Smooth muscle cell of the brain vasculature (primary cell): ENCODE measurements around the gene MSI2.

ENCODE experiments used
- DNase-seq: peaks from one replicate; pipeline ENCODE4 v3.0.0-alpha.2; 2012; ENCODE audit warnings: low read depth, low spot score

The MSI2 gene

DNA sequence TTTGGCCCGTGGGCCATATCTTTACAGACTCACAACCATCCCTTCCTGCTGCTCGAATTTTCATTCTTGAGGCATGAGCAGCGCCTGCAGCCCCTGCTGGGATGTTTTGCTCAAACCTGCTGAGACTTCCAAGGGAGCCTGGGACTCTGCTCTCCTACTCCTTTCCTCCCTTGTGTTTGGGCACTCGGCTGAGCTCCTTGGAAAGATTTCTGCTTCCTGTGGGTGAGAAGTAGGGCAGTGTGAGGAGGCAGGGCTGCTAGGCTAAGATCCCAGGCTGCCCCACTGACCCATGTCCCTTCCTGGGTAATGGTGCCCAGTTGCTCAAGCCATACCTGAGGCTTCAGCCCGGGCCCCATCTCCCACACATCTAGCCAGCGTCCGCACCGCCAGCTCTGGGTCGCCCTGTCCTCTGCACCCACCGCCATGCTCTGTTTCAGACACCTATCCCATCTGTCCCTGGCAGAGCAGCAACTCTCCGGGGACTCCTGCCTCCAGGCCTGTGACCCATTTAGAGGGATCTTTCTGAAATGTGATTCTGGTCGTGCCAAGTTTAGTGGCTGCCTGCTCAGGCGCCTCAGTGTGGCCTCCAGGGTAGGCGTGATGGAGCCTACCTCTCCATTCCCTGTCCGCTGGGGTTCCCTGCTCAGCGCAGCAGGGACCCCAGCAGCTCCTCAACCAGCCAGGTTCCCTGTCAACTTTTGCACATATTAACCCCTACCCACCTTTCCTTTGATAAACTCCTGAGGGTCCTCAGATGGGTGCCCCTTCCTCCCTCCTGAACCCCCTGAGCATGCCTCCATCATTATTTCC, 298.7 kb downstream of the MSI2 start:
- no peak for DNase-seq

DNA sequence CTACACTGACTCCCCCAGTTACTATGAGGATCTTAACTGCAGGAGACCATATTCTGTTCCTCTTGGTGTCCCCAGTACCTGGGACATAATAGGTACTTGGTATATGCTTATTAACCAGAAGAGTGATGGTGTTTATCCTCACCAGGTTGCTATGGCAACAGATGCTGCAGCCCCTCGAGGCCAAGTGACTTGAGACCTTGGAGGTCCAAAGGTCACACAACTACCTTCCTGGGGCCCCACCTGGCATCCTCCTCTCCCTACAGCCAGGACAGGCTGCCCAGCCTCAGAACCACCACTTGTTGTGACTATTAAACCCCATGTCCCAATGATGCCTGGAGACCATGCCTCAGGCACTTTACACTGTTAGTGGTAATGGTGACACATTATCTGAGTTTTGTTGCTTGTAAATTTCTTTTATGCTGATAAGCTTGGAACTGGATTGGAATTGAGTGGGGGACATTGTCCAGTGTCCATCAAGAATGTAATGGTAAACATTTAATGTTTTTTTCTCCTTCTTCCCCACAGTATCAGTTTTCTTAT, 299.4 kb downstream of the MSI2 start:
- DNase-seq = no peak

DNA sequence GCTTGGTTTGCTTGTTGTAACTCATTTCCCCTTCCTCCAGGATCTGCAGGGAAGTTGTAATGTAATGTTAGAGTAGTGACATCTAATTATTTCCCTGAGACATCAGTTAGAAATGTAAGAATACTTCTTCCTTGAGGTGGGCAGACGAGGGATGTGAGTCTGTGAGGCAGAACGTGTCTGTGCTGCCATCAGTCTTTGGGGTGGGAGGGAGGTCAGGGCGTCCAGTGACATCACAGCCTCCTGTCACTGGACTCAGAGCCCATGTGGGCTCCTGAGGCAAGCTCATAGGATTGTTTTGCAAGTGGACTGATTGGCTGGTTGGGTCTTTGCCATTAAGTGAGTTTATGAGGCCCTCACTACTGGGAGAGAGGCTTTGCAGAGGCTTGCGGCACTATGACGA, 300.0 kb downstream of the MSI2 start:
- no peak for DNase-seq

DNA sequence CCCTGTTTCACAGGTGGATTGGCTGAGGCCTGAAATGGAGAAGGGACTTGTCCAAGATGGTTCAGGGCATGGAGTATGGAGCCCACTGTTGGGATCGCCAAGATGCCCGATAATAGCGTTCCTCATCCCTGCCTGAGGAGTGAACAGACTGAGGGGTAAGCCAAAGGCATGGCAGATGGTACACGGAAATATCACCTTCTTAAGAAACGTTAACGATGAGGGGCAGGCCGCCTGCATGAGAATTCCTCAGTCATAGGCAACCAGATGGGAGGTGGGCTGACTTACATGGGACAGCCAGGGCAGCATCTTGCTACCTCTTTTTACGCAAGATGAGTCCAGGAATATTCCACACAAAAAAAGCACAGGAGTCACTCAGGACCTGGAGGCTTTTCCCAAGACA, 300.7 kb downstream of the MSI2 start:
- DNase-seq = no peak

DNA sequence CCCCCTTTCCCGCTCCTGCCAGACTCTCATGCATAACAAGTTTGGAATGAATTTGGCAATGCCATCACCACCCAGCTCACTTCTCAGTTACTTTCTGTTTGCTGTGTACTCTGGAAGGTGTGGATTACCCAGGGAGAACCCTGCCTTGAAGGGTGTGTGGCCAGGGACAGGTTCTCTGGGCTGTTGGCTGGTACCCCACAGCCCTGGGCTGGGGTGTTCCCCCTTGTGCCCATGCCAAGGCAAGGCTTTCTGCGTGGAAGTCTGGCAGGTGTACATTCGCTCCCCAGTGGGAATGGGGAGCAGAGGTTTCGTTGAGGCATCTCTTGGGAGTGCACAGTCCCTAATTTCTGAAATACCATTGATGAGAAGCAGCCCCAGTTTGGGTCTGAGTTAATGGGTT, 301.1 kb downstream of the MSI2 start:
- no peak for DNase-seq

DNA sequence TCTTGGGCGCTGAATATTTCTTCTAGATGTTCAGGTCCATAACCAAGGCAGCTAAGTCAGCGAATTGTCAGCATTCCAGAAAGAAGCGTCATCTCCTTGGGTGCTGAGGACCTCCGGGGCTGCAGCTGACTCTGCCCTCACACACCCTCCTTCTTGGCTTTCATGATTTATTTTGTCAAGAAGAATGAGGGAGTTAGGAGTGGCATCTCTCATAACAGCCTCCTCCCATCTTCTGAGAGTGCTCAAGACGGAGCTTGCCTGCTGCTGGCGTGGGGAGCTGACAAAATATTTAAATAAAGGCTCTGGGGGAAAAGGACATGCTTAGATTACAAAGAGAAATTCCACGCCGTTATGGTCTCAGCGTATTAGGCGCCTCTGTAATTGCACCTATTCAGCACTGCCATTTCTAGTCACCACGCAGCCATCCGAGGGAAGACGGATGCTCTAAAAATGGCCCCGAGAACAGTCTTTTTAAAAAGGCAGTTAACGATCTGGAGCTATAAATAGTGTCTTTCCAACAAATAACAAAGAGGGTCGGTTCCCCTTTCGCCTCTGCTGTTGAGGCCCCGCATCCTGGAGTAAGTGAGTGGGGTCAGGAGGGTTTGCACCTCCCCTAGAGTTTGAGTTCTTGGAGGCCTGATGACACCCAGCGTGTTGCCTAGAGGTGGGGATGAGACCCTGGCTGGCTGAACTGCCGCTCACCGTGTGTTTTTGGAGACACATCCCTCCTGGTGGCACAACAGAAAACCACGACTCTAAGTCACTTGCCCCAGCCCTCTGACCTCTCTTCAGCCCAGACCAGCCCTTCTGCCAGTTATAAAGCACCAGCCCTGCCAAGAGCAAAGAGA, 301.7 kb downstream of the MSI2 start:
- peak; percentile 54 for DNase-seq

DNA sequence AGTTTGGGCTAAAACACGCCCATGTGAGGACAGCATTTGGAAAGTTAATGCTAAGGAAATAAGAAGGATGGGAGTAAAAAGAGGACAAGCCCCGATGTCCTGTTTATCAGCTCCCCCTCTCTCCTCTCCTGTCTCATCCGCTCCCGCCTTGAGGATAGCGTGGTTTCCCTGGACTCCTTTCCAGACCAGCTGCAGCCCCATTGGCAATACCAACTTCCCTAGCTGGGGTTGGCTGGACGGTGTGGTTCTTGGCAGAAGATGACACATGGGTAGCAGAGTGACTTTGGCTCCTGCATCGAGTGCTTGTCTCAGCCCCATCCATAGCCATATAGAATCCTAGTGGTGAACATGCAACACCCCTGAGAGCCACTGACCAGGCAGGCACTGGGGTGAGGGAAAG, 302.9 kb downstream of the MSI2 start:
- no peak for DNase-seq

DNA sequence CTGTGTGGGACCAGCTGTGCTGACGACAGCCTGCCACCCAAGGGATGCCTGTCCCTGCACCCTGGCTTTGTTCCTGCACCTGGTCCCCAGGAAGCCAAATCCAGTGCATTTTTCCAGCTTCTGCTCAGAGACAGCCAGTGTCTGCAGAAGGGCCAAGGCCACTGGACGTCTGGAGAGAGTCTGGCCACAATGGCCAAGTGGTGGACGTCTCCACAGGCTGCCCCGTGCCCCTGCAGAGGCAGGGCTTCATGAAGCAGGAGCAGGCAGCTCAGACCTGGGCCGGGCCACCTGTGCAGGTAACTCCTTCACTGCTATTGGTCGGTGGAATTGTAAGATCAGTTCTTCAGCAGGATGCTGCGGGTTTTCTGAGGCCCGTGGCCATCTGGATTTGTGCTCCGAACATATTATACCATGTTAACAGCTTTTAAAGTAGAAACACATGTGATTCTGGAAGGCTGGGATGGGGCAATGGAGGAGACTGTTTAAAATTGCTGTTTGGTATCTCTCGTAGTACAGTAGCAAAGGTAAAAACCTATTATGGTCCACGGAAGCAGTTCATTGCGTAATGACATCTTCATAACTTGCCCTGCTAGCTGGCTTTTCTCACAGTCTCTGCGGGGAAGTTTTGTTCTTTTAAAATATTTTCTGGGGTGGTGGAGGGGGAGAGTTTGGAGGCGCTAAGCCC, 303.5 kb downstream of the MSI2 start:
- no peak for DNase-seq

DNA sequence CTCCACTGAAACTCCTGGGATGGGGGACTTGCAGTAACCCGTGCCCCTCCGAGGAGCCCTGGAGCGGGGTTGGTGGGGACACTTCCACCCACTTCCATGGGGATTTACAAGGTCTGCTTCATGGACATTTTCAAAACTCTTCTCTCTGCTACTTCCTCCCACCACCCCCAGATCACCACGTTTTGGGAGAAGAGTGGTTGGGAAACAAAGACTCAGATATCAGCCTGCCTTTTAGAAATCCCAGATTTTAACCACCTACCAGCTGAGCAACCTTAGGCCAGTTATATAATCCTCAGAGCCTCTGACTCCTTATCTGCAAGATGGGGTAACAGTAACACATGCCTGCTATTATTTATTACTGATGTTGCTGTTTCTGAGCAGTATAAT, 304.0 kb downstream of the MSI2 start:
- no peak for DNase-seq

DNA sequence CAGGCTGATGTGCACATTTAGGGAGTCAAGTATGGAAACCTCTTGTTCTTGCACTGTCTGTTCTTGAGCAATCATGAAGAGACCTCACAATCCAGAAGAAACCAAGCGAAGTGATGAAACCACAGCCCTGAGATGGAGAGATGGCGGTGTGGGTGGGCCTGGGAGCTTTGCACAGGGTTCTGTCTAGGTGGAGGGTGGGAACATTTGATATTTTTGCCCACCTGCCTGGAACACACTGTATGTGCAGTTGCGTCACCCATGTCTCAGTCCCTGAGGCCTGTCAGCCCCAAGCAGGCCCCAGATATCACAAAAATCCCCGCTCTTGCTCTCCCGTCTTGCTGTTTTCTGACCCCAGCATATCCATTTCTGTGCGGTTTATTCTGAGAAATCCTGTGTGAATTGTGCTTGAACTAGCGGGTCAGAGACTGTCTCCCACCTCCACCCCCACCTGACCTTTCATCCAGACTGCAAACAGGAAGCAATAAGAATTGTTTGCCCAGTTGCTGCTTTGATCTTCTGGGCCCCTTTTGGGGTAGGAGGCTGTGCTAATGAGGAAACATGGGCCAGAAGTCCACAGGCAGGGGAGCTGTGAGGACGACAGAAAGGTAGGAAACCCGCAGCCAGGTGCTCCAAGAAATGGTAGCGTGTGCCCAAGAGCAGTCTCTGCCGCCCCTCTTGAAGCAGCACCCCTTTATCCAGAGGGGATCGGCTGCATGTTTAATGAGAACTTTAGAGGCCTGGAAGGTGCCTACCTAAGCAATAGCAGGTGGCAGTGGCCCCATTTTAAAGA, 304.9 kb downstream of the MSI2 start:
- no peak for DNase-seq

DNA sequence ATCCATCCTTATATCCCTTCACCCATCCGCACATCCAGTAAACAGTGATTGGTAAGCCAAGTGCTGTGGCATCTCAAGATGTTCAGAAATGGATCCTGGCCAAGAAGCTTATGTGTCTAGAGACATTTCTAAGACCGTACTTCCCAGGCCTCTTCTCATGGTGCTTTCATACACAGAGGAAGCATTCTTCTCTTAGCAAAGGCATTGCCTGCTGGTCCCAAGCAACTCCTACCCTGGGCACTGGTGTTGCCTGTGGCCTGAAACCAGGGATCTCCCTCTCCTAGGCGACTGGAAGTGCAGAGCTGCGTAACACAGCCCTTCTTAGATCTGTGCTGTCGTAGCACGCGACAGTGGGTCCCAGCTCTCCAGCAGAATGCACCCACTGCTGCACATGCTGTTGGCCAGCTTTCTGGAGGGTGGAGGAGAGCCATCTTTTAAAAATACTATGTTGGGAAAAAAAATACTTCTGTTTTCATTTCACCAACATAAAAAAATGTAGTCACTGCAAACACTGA, 305.9 kb downstream of the MSI2 start:
- DNase-seq = no peak

DNA sequence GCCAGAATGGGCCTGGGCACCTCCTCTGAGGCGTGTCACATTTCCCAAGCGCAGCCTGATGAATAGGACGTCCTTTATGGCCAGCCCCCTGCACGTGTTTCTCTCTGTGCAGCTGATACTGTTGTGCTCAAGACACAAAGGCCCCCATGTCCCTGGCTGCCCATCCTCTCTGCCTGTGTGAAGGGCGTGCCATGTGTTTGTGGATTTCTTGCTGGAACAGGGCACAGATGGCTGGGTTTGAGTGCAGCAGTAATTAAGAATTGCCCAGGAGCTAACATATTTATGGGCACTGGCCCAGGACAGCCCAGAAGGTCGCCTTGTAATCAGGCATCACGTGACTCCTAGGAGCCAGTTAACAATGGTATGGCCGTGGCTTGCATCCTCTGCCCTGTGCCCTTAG, 307.6 kb downstream of the MSI2 start:
- DNase-seq = no peak

DNA sequence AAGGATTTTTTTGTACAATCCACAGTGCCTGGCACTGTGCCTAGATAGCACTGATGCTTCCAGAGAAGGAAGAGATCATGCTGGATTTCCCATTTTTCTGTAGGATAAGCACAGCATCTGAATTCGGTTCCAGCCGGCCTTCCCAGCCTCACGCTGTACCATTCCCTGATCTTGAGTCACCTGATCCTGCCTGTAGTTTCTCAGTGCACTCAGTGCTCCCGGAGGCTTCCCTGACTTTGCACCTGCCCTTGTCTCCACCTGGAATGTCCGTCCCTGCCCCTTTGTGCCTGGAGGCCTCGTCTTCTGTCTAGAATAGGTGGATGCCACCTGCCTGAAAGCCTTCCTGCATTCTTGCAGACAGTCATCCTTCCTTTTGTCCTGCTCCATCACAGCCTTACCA, 308.9 kb downstream of the MSI2 start:
- DNase-seq = no peak

DNA sequence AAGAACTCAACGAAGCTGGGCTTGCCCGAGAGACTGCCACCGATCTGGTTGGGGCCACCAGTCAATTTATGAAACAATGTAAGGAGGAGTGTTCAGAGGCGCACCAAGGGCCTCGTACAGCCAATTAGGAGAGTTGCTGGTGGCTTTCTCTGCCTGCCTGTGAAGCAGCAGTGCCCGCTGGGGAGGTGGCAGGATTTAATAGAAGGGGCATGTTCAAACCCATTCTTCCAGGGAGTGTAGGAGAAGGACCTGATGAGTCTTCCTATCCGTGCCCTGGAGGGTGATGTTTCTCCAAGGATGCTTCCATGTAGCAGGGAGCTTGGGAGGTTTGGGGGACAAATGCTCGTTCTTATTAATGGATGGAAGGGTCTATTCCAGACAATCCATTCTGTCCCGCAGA, 310.4 kb downstream of the MSI2 start:
- DNase-seq = no peak

DNA sequence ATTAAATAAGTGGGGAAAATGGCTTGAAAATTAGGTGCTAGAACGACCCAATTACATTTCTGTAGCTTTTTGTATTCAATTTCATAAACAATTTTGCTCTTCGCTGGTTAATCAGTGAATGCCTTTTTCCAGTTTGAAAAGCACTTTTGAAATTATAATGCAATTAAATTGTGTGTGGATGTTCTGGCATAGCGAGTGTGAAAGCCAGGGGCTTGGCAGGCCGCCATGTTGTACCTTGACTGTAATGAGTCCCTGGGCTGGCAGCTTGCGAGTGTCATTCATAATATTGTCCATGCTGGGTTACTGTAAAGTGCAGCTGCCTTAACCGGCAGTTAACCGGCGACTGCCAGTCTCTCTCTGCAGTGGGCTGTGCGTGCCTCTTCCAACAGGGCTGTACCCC, 310.9 kb downstream of the MSI2 start:
- DNase-seq = no peak

DNA sequence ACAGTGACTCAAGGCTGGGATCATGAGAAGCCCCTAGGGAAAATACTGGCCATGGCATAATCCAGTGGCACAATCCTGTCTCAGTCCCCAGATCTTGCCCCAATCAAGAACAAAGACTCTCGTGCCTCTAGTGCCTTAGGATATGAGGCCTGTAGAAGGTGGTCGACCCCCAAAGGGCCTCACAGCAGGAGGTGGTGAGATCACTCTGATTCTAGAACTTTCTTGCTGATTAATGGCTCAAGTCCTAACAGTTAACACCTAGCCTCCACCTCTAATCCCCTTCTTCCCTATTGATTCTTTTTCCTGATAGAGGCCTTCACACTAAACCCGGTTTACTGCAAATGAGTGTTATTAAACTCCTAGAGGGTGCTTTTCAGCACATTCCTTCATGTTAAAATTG, 312.0 kb downstream of the MSI2 start:
- DNase-seq = no peak

DNA sequence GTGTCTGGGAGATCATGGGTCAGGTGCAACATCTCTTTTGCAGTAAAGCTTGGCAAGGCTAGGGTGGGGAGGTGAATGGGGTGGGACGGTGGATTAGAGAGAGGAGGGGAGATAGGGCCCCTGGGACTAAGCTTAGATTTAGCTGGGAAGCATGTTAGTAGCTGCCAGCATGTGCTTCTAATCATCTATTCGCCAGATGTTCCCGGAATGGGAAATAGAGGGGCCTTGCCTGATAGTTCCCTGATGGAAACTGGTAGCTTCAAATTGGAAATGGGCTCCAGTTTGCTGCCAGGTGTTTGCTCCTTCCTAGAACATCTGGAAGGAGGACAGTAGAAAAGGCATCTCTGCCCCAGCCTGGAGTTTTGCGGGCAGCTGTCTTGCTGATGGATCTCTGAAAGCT, 312.7 kb downstream of the MSI2 start:
- no peak for DNase-seq

DNA sequence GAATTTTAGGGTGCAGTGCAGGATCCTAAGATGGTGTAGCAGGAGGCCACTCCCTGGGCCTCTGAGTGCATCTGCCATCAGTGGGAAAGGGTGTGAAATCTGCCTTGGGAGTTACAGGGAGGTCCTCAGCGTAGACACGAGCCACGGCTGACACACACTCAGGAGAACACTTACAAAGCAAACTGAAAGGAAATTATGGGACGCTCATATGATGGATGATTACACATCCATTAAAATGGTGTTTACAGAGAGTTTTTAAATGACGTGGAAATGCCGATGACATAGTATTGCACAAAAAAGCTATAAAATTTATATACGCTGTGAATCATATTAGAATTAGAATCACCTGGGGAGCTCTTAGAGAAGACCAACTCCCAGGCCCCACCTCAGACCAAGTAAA, 313.5 kb downstream of the MSI2 start:
- no peak for DNase-seq

DNA sequence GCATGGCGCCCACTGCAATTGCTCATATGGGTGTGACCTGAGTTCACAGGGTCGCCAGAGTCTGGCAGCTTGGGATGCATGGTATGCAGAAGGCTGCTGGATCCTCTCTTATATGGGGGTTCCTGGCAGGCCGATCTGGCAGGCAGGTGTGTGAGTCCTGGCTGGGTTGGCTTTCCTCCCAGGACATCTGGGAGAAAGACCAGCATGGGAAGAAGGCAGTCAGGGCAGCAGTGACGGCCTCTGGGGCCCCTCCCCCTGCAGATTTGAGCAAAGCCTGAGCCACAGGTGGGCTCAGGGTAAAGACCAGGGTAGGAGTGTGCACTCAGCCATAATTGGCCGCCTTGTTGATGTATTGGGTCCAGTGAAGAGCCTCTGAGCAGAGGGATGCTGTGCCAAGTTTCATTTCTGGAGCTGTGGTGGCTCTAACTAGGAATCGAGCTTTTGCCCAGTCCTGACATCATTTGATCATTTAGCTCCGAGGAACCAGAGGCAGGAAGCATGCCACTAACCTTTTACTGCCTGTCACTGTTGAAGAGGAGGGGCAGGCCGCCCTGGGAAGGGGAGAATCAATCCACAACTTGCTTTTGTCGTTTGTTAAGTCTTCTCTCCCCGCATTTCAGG, 314.5 kb downstream of the MSI2 start:
- DNase-seq = no peak

DNA sequence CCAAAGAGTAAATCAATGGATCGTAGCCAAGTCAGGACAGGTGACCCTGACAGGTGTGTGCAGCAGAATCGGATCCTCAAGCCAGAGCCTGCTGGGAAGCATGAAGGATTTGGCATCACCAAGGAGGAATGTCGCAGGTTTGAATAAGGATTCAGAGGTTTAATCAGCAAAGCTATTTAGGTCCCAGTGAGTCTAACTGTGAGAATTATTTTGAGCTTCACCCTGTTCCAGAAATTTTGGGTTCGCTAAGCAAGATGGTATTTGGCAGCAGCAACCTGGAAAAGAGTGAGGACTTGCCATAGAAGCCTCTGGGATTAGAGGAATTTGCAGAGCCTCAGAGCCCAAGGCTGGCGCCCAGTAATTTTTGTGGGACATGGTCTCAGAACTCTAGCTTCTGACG, 315.7 kb downstream of the MSI2 start:
- DNase-seq = no peak

DNA sequence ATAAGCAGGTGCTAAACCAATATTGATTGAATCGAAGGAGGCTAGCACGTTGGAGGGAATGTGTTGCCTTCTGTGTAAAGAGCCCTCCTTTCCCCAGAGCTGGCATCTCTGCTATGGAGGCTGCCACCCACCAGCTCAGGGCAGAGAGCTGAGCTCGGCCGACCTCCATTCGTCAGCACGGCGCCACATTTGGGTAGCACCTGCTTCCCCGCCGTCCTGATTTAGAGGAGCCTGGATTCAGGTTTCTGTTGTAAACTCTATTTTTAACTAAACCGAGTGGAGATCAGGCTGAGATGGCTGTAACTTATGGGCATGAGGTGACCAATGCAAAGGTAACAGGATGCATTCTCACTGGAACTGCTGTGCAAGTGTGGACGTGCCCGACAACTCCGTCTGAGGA, 316.3 kb downstream of the MSI2 start:
- no peak for DNase-seq
